ENCODE measurements around the gene MCC.

Gene MCC

GRCh38 chr5:113276001-113276400, 212.3 kb downstream of the MCC start:
- no peak overlapping the region for H3K4me3 ChIP-seq (ENCODE audit: low read depth, low read length)
- POLR2A ChIA-PET: interaction anchor here (0.7 kb wide), 1 partner anchor 214 kb away, joined by 4 read pairs; no protein-coding TSS in a partner anchor
- no peaks in the 10 kb centered on the region for H3K36me3 ChIP-seq (ENCODE audit: control insufficient read depth in 2 of 2, insufficient read depth in 1 of 2, low read length in 2 of 2)
- H3K27ac ChIP-seq (ENCODE audit: extremely low read depth, low read depth, low read length): no peak overlapping the region; the same call in 1 of the 2 replicates
- peaks cover 30% of the 10 kb centered on the region for H3K4me1 ChIP-seq (ENCODE audit: control insufficient read depth, insufficient read depth, low read length)
- CTCF ChIA-PET: no interaction called here
- H3K9me3 ChIP-seq (ENCODE audit: control insufficient read depth, insufficient read depth, low read depth, low read length): no peaks in the 10 kb centered on the region
- peak; percentile 95 for TF ChIP-seq SCRT2 (tag by site-specific recombination; IDR thresholded peaks at IDR 0.05)
- 0 out of 2 replicates have a peak, but pooled peaks have one; percentile 26 for TF ChIP-seq ZNF362 (tag by site-specific recombination; IDR thresholded peaks at IDR 0.05)
- TF ChIP-seq ZNF2 (tag by site-specific recombination; IDR thresholded peaks at IDR 0.05): no peak
- TF ChIP-seq SCRT1 (tag by site-specific recombination; IDR thresholded peaks at IDR 0.05; ENCODE audit: borderline replicate concordance): peak; percentile 93

GRCh38 chr5:113274836-113275414, 213.3 kb downstream of the MCC start:
- POLR2A ChIA-PET: no interaction called here
- peaks cover 34% of the 10 kb centered on the region for H3K4me1 ChIP-seq (ENCODE audit: control insufficient read depth, insufficient read depth, low read length)
- CTCF ChIA-PET: no interaction called here
- TF ChIP-seq ZNF645 (tag by site-specific recombination; IDR thresholded peaks at IDR 0.05) (no peak), ZBTB26 (tag by site-specific recombination; optimal IDR thresholded peaks at IDR 0.05) (no peak), ZNF114 (tag by site-specific recombination; IDR thresholded peaks at IDR 0.05) (no peak), ZNF223 (tag by site-specific recombination; IDR thresholded peaks at IDR 0.05) (no peak), IKZF3 (tag by site-specific recombination; IDR thresholded peaks at IDR 0.05) (peak; percentile 22; the same call in 1 of the 2 replicates), ZNF791 (tag by site-specific recombination; IDR thresholded peaks at IDR 0.05) (no peak), ZNF654 (tag by site-specific recombination; IDR thresholded peaks at IDR 0.05; ENCODE audit: low read depth) (no peak), ZIC2 (tag by site-specific recombination; IDR thresholded peaks at IDR 0.05) (peak; percentile 32; the same call in 1 of the 2 replicates), ZSCAN30 (tag by site-specific recombination; IDR thresholded peaks at IDR 0.05) (no peak), ZNF24 (tag by site-specific recombination; IDR thresholded peaks at IDR 0.05) (no peak), TRIM28 (IDR thresholded peaks at IDR 0.05; ENCODE audit: borderline replicate concordance, low read length) (peak; percentile 65; the same call in 1 of the 2 replicates), ZNF426 (tag by site-specific recombination; IDR thresholded peaks at IDR 0.05) (no peak), ZNF133 (tag by site-specific recombination; IDR thresholded peaks at IDR 0.05) (no peak), ZNF350 (tag by site-specific recombination; IDR thresholded peaks at IDR 0.05) (no peak), ZNF132 (tag by site-specific recombination; IDR thresholded peaks at IDR 0.05; ENCODE audit: borderline replicate concordance) (no peak), KLF16 (tag by site-specific recombination; IDR thresholded peaks at IDR 0.05) (no peak), ZFP37 (tag by site-specific recombination; IDR thresholded peaks at IDR 0.05) (no peak), ZBTB44 (tag by site-specific recombination; IDR thresholded peaks at IDR 0.05) (no peak), ZNF214 (tag by site-specific recombination; IDR thresholded peaks at IDR 0.05; ENCODE audit: borderline replicate concordance) (no peak), ZNF629 (tag by site-specific recombination; IDR thresholded peaks at IDR 0.05) (0 out of 2 replicates have a peak, but pooled peaks have one; percentile 15), PRDM6 (tag by site-specific recombination; IDR thresholded peaks at IDR 0.05) (peak; percentile 41)
- TF ChIP-seq, protein P1, sequence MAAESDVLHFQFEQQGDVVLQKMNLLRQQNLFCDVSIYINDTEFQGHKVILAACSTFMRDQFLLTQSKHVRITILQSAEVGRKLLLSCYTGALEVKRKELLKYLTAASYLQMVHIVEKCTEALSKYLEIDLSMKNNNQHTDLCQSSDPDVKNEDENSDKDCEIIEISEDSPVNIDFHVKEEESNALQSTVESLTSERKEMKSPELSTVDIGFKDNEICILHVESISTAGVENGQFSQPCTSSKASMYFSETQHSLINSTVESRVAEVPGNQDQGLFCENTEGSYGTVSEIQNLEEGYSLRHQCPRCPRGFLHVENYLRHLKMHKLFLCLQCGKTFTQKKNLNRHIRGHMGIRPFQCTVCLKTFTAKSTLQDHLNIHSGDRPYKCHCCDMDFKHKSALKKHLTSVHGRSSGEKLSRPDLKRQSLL (tag by site-specific recombination; IDR thresholded peaks at IDR 0.05): no peak

More at GRCh38 chr5:113274836-113275414, 213.3 kb downstream of the MCC start:
- no peak overlapping the region for H3K4me3 ChIP-seq (ENCODE audit: low read depth, low read length)
- H3K27ac ChIP-seq (ENCODE audit: extremely low read depth, low read depth, low read length): no peak overlapping the region
- no peaks in the 10 kb centered on the region for H3K9me3 ChIP-seq (ENCODE audit: control insufficient read depth, insufficient read depth, low read depth, low read length)
- H3K36me3 ChIP-seq (ENCODE audit: control insufficient read depth in 2 of 2, insufficient read depth in 1 of 2, low read length in 2 of 2): no peaks in the 10 kb centered on the region
